HEK293 (cell line): Measurements from ENCODE around the gene MATN4.

ENCODE experiments used
- ATF2 ChIP-seq: fragments of 450-650 bp; formaldehyde crosslinking; IDR thresholded peaks from 2 replicates; pipeline ENCODE4 v1.5.1; 2016; ENCODE audit warnings: missing biosample characterization, missing genetic modification characterization, low read depth
- GFI1B ChIP-seq: fragments of 450-650 bp; formaldehyde crosslinking; IDR thresholded peaks from 2 replicates; pipeline ENCODE4 v1.5.1; 2016; ENCODE audit warnings: missing biosample characterization, missing genetic modification characterization
- IKZF3 ChIP-seq: fragments of 450-650 bp; IDR thresholded peaks from 2 replicates; pipeline ENCODE4 v1.5.0; 2018; ENCODE audit warnings: missing biosample characterization, mild to moderate bottlenecking, missing genetic modification characterization, moderate library complexity
- RBAK ChIP-seq: fragments of 450-650 bp; formaldehyde crosslinking; IDR thresholded peaks from 2 replicates; pipeline ENCODE4 v1.5.1; 2016; ENCODE audit warnings: missing biosample characterization, missing genetic modification characterization
- WT1 ChIP-seq: fragments of 450-650 bp; formaldehyde crosslinking; IDR thresholded peaks from 2 replicates; pipeline ENCODE4 v1.5.1; 2016; ENCODE audit warnings: missing biosample characterization, missing genetic modification characterization
- ZBTB10 ChIP-seq: fragments of 450-650 bp; formaldehyde crosslinking; IDR thresholded peaks from 2 replicates; pipeline ENCODE4 v1.5.1; 2016; ENCODE audit warnings: missing biosample characterization, missing genetic modification characterization
- ZBTB44 ChIP-seq: fragments of 450-650 bp; IDR thresholded peaks from 2 replicates; pipeline ENCODE4 v1.5.1; 2018; ENCODE audit warnings: missing biosample characterization, mild to moderate bottlenecking, missing genetic modification characterization
- ZBTB48 ChIP-seq: fragments of 450-650 bp; formaldehyde crosslinking; IDR thresholded peaks from 2 replicates; pipeline ENCODE4 v1.5.1; 2016; ENCODE audit warnings: missing biosample characterization, missing genetic modification characterization
- ZBTB8A ChIP-seq: fragments of 450-650 bp; formaldehyde crosslinking; IDR thresholded peaks from 2 replicates; pipeline ENCODE4 v1.5.1; 2016; ENCODE audit warnings: missing biosample characterization, missing genetic modification characterization
- ZNF174 ChIP-seq: fragments of 450-650 bp; formaldehyde crosslinking; IDR thresholded peaks from 2 replicates; pipeline ENCODE4 v1.5.0; 2017; ENCODE audit warnings: missing biosample characterization, mild to moderate bottlenecking, missing genetic modification characterization
- ZNF239 ChIP-seq: fragments of 450-650 bp; formaldehyde crosslinking; IDR thresholded peaks from 2 replicates; pipeline ENCODE4 v1.5.1; 2016; ENCODE audit warnings: missing biosample characterization, missing genetic modification characterization
- ZNF26 ChIP-seq: fragments of 450-650 bp; formaldehyde crosslinking; IDR thresholded peaks from 2 replicates; pipeline ENCODE4 v1.5.1; 2016; ENCODE audit warnings: missing biosample characterization, missing genetic modification characterization
- ZNF311 ChIP-seq: fragments of 450-650 bp; formaldehyde crosslinking; IDR thresholded peaks from 2 replicates; pipeline ENCODE4 v1.5.1; 2017; ENCODE audit warnings: missing biosample characterization, missing genetic modification characterization, borderline replicate concordance
- ZNF37A ChIP-seq: fragments of 450-650 bp; IDR thresholded peaks from 2 replicates; pipeline ENCODE4 v1.5.1; 2018; ENCODE audit warnings: missing biosample characterization, missing genetic modification characterization
- ZNF514 ChIP-seq: fragments of 450-650 bp; formaldehyde crosslinking; IDR thresholded peaks from 2 replicates; pipeline ENCODE4 v1.5.1; 2016; ENCODE audit warnings: missing biosample characterization, missing genetic modification characterization
- ZNF518A ChIP-seq: fragments of 450-650 bp; formaldehyde crosslinking; conservative IDR thresholded peaks from 2 replicates; pipeline ENCODE4 v1.5.1; 2016; ENCODE audit warnings: low read depth, missing biosample characterization, missing genetic modification characterization
- ZNF549 ChIP-seq: fragments of 450-650 bp; IDR thresholded peaks from 2 replicates; pipeline ENCODE4 v1.5.1; 2018; ENCODE audit warnings: missing biosample characterization, missing genetic modification characterization, mild to moderate bottlenecking, inconsistent platforms, moderate library complexity
- ZNF560 ChIP-seq: fragments of 450-650 bp; formaldehyde crosslinking; IDR thresholded peaks from 2 replicates; pipeline ENCODE4 v1.5.1; 2017; ENCODE audit warnings: missing biosample characterization, missing genetic modification characterization, borderline replicate concordance
- ZNF600 ChIP-seq: fragments of 450-650 bp; formaldehyde crosslinking; IDR thresholded peaks from 2 replicates; pipeline ENCODE4 v1.5.1; 2016; ENCODE audit warnings: missing biosample characterization, missing genetic modification characterization
- ZNF623 ChIP-seq: fragments of 450-650 bp; formaldehyde crosslinking; IDR thresholded peaks from 2 replicates; pipeline ENCODE4 v1.5.1; 2016; ENCODE audit warnings: missing biosample characterization, missing genetic modification characterization
- ZNF624 ChIP-seq: fragments of 450-650 bp; formaldehyde crosslinking; IDR thresholded peaks from 2 replicates; pipeline ENCODE4 v1.5.1; 2017; ENCODE audit warnings: missing biosample characterization, missing genetic modification characterization
- ZNF768 ChIP-seq: fragments of 450-650 bp; formaldehyde crosslinking; IDR thresholded peaks from 2 replicates; pipeline ENCODE4 v1.5.1; 2018; ENCODE audit warnings: missing biosample characterization, mild to moderate bottlenecking, missing genetic modification characterization
- ZNF777 ChIP-seq: fragments of 450-650 bp; formaldehyde crosslinking; IDR thresholded peaks from 2 replicates; pipeline ENCODE4 v1.5.1; 2017; ENCODE audit warnings: missing biosample characterization, missing genetic modification characterization, borderline replicate concordance
- ZNF791 ChIP-seq: fragments of 450-650 bp; formaldehyde crosslinking; IDR thresholded peaks from 2 replicates; pipeline ENCODE4 v1.5.1; 2016; ENCODE audit warnings: missing biosample characterization, missing genetic modification characterization
- ZNF792 ChIP-seq: fragments of 450-650 bp; formaldehyde crosslinking; IDR thresholded peaks from 2 replicates; pipeline ENCODE4 v1.5.1; 2016; ENCODE audit warnings: missing biosample characterization, missing genetic modification characterization
- ZSCAN23 ChIP-seq: fragments of 450-650 bp; formaldehyde crosslinking; IDR thresholded peaks from 2 replicates; pipeline ENCODE4 v1.5.1; 2016; ENCODE audit warnings: missing biosample characterization, missing genetic modification characterization
- ZSCAN5A ChIP-seq: fragments of 450-650 bp; formaldehyde crosslinking; IDR thresholded peaks from 2 replicates; pipeline ENCODE4 v1.5.1; 2016; ENCODE audit warnings: missing biosample characterization, missing genetic modification characterization

MATN4 gene

GRCh38 chr20:45290677-45291355 is 17.3 kb downstream of the MATN4 start (continued):
- peak; percentile 64 for TF ChIP-seq ZBTB48 (tag by site-specific recombination)
- TF ChIP-seq RBAK (tag by site-specific recombination): no peak
- no peak for TF ChIP-seq ZSCAN23 (tag by site-specific recombination)
- no peak for TF ChIP-seq ZNF311
- no peak for TF ChIP-seq ZNF239
- TF ChIP-seq ZBTB8A: no peak
- TF ChIP-seq ZNF174 (tag by site-specific recombination): no peak
- no peak for TF ChIP-seq ZNF792 (tag by site-specific recombination)
- TF ChIP-seq IKZF3 (tag by site-specific recombination): no peak
- TF ChIP-seq ZBTB44 (tag by site-specific recombination): no peak
- TF ChIP-seq ZBTB10 (tag by site-specific recombination): no peak
- TF ChIP-seq ATF2: no peak
- no peak for TF ChIP-seq ZNF560 (tag by site-specific recombination)
- peak; percentile 21; the same call in 1 of the 2 replicates for TF ChIP-seq WT1 (tag by site-specific recombination)
- no peak for TF ChIP-seq ZNF549 (tag by site-specific recombination)
- TF ChIP-seq ZSCAN5A (tag by site-specific recombination): no peak
- no peak for TF ChIP-seq ZNF623 (tag by site-specific recombination)
- TF ChIP-seq ZNF37A: no peak
- TF ChIP-seq ZNF26 (tag by site-specific recombination): no peak
- TF ChIP-seq ZNF624 (tag by site-specific recombination): no peak
- no peak for TF ChIP-seq ZNF518A (tag by site-specific recombination)
- TF ChIP-seq ZNF768: no peak
- no peak for TF ChIP-seq ZNF791 (tag by site-specific recombination)
- TF ChIP-seq ZNF777 (tag by site-specific recombination): no peak
- peak; percentile 75 for TF ChIP-seq ZNF600 (tag by site-specific recombination)
- TF ChIP-seq ZNF514 (tag by site-specific recombination): no peak
- TF ChIP-seq GFI1B (tag by site-specific recombination): peak; percentile 75
- TF ChIP-seq, all 188 proteins: peak for 12
